Hippocampal formation (tissue), 2 donors: ENCODE measurements around the gene ANKRD55.
"Not testable (repeated sequence)": the region's sequence is repeated elsewhere in the genome, so short reads cannot be mapped to it uniquely, and the experiment has no call there.

Source experiments
- DNase-seq, 2 donors: peaks; one replicate each; lab custom pipeline; 2025; lab: John Stamatoyannopoulos, UW

Gene ANKRD55

GRCh38 chr5:56144211-56144610, 88.9 kb downstream of the ANKRD55 start:
- no peak for DNase-seq

DNA sequence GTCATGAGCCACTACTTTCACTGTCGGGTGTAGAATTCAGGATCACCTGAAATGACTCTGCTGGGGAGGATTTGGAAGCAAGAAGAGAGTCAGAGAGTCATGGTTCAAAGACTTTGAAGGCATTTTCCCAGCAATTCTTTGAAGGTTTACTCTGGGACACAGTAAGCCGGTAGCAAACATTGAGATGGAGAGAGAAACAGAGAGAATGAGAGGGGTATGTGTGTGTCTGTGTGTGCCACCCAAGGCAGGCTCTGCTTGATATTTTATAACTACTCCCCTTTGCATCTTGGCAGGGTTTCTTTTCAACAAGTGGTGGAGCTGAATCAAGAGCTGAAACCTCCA, 89.8 kb downstream of the ANKRD55 start:
- no peak for DNase-seq

DNA sequence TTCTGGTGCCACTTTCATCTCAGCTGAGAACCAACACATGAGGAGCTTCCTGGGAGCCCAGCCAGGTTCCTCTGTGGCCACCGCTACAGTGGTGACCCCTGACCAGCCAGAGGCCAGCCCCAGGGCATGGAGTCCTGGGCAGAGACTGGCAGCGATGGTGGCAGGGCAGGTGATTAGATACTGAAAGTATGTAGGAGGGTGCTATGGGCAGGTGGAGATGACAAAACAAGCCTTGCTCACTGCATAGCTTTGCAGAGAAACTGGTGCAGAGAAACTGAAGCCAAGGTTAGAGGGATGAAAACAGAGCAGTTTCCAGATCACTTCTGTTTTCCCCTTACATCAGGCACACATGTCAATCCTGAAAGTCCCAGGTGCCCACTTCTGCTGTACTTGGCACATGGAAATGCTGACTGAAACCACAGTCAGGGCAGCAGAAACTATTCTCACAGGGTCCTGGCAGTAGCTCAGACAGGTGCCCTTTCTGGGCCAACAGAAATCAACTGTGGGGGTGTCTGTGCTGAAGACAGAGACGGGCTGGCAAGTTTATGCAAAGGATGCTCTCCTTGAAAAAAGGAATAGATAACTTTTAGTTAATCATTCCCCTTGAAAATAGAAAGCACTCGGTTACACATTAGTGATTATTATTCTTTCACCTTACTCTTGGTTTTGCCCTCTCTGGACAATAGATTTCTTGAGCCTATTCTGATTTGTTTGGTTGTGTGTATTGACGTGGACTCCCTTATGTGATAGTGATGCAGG, 90.3 kb downstream of the ANKRD55 start:
- no peak for DNase-seq

GRCh38 chr5:56142233-56142613, 90.9 kb downstream of the ANKRD55 start:
- DNase-seq, result no peak

GRCh38 chr5:56140073-56140472, 93.1 kb downstream of the ANKRD55 start:
- no peak for DNase-seq

DNA sequence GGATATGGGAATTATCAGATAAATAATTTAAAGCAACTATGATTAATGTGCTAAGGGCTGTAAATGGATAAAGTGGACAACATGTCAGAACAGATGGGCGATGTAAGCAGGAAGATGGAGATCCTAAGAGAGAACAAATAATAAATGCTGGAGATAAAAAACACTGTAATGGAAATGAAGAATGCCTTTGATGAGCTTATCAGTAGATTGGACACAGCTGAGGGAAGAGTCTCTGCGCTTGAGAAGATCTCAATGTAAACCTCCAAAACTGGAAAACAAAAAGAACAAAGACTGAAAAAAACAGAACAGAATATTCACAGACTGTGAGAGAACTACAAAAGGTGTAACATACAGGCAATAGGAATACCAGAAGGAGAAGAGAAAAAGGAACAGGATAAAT, 102.5 kb downstream of the ANKRD55 start:
- no peak for DNase-seq

DNA sequence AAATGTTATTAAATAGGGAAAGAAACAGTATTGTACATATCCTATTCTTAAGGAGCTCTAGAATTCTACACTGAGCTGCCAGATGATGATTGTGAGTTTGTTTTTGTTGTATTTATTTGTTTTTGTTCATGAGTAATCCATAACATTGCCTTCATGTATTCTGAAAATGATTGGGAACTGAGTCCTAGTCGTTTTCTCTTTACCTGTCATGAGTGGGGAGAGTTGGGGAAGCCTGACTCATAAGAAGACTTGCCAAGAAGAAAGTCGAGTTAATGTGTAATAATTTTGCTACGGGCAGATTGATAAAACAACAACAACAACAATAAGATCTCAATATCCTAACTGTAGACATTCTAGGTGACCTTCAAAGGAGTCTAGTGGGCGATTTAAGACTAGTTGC, 103.8 kb downstream of the ANKRD55 start:
- no peak for DNase-seq

DNA sequence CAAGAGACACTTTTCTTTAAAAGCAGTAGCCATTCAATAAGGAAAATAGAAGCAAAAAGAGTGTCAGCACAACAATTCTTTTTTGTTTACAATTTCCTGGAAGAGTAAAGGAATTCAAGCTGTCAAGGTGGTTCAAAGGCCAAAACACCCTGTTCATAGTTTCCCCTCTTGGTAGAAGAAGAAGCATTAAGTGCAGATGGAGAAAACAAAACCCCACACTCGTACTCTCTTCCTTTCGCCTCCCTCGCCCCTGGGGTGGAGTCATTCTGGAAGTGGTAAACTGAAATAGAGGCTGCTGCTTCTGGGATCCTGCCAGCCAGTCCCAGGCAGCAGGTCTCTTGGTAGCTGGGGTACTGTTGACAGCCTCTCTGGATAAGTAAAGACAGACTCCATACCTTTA, 105.0 kb downstream of the ANKRD55 start:
- no peak for DNase-seq

- DNase-seq, result no peak
Observed at GRCh38 chr5:56126487-56127179, 106.5 kb downstream of the ANKRD55 start.

DNA sequence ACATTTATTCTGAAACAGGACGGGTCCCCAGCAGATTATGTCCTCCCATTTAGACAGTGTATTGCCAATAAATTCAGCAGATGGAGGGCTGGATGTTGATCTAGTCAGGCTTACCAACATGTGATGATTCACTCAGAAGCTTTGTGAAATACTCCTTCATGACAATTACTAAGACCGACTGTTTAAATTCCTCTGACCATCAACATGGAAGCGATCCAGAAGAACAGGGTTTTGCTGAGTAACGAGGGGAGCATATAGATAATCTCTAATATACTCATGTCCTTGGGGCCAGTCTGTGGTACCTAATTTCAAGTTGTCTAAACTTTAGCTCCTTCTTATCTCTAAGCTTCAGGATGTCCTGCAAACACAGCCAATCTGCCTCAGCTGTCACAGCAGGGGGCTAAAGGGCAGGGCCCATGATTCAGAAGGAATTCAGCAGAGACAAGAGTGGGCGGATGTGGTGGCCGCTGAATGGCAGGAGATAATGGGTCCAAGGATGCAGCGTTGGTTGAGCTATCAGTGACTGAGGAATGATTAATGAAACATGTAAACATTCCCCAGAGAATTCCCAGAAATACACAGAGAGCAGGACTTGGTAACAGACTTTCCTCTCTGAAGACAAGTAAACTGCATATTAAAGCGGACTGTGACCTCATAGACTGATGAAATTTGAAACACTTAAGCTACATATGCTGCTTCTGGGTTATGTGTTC, 109.4 kb downstream of the ANKRD55 start:
- no peak for DNase-seq

DNA sequence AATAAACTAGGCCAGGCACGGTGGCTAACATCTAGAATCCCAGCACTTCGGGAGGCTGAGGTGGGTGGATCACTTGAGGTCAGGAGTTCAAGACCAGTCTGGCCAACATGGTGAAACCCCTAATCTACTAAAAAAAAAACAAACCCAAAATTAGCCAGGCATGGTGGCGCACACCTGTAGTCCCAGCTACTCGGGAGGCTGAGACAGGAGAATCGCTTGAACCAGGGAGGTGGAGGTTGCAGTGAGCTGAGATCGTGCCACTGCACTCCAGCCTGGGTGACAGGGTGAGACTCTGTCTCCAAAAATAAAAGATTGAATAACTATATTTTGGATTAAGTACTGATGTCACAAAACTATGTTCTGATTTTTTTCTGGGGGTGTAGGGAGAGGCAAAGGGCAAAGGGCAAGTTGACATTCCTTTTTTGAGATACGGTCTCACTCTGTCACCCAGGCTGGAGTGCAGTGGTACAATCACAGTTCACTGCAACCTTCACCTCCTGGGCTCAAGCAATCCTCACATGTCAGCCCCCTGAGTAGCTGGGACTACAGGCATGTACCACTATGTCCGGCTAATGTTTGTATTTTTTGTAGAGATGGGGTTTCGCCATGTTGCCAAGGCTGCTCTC, 110.7 kb downstream of the ANKRD55 start:
- not testable (repeated sequence) for DNase-seq

- DNase-seq, result no peak
Observed at GRCh38 chr5:56119050-56119449, 114.1 kb downstream of the ANKRD55 start.

- no peak for DNase-seq
Observed at GRCh38 chr5:56116599-56117141, 116.5 kb downstream of the ANKRD55 start.

GRCh38 chr5:56115589-56115988, 117.5 kb downstream of the ANKRD55 start:
- DNase-seq, result no peak

DNA sequence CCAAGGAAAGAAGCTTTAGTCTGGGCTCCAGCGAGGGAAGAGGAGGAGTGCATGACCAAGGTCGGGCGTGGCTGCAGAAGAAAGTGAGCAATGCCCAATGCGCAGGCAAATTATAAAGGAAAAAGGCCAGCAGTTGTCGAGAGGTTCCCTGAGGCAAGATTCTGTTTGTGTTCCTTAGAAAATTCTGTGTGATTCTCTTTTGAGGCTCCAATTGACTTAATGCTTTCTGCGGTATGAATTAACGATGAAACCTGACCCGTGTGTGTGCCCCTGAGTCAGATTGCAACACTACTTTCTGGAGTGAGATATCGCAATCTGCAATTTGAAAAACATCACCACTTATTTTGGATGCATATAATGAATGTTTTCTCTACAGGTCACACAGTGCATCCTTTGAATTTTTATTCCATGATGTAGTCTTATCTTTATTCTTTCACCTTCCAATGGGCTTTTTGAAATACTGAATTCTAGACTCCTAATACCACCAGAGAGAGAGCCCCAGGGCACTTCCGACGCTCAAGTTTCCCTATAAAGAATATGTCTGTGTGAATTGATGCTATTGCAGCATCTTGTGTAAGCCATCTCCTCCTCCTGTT, 120.5 kb downstream of the ANKRD55 start:
- DNase-seq, result no peak

GRCh38 chr5:56111404-56111781, 121.7 kb downstream of the ANKRD55 start:
- no peak for DNase-seq

GRCh38 chr5:56110646-56111403, 122.3 kb downstream of the ANKRD55 start:
- DNase-seq, result no peak

GRCh38 chr5:56108246-56108645, 124.9 kb downstream of the ANKRD55 start:
- no peak for DNase-seq

GRCh38 chr5:56106837-56107236, 126.3 kb downstream of the ANKRD55 start:
- DNase-seq, result no peak

DNA sequence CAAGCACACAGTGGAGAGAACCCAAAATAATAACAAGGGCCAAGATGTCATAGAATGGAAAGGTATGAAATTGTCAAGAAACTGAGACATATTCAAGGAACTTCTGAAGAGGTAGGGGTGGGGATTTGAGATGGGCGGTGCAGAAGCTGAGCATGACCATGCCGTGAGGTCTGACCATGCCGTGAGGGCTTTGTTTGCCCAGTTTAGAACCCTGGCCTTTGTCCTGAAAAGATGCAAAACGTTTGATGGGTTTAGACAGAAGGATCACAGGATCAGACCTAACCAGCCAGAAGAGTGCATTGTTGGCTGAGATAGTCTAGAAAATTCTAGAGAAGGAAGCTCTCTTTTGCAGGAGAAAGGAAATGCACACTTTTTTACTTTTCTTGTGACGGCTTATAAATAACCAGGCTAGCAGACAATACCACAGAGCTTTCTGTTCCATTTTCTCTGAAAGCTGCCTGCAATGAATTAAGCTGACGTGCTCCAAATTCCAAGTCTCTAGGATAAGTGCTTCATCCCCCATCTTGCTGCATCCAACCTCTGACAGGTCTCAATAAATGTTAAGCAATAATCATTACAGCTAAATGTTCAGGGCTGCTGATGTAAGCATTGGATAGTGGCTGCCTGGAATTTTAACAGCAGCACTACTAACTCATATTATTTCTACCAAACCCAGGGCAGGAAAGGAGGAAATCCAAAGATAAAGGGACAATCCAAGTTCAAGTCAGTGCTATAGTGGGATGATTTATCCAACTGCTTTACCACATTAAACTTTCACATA, 127.4 kb downstream of the ANKRD55 start:
- DNase-seq, result peak in 1 of 2 donors; percentile 26
